KBM-7 (cell line): ENCODE results near the gene NUP98.

Experiments
- DNase-seq: peaks from one replicate; pipeline ENCODE4 v3.0.0-alpha.2; 2015
- in situ Hi-C: fragments of 300-500 bp; cut with MboI; formaldehyde crosslinking; loops from 2 replicates; pipeline ENCODE4 v1.14.3; 2020; ENCODE audit warnings: low sequenced_read_pairs, low pct_unique_long_range_greater_than_20kb, mixed read lengths

The NUP98 gene

GRCh38 chr11:3700410-3700809, 96.9 kb downstream of the NUP98 start:
- no peak for DNase-seq
- in situ Hi-C loops = no loop called here

- no peak for DNase-seq
- in situ Hi-C loops = no loop called here
Observed at GRCh38 chr11:3686751-3687150, 110.6 kb downstream of the NUP98 start.

- no peak for DNase-seq
- in situ Hi-C loops = no loop called here
Observed at GRCh38 chr11:3685923-3686322, 111.4 kb downstream of the NUP98 start.

GRCh38 chr11:3684819-3685172, 112.6 kb downstream of the NUP98 start:
- DNase-seq = no peak

GRCh38 chr11:3684129-3684818, 113.1 kb downstream of the NUP98 start:
- no peak for DNase-seq
- in situ Hi-C loops = no loop called here

More at GRCh38 chr11:3684819-3685172, 112.6 kb downstream of the NUP98 start:
- in situ Hi-C loops = no loop called here

GRCh38 chr11:3683039-3683438, 114.3 kb downstream of the NUP98 start:
- no peak for DNase-seq
- in situ Hi-C loops = no loop called here

GRCh38 chr11:3679077-3679476, 118.3 kb downstream of the NUP98 start:
- DNase-seq = no peak
- in situ Hi-C loops = no loop called here

GRCh38 chr11:3675971-3676370, 121.4 kb downstream of the NUP98 start:
- in situ Hi-C loops = no loop called here
- no peak for DNase-seq

GRCh38 chr11:3674189-3674588, 123.2 kb downstream of the NUP98 start:
- in situ Hi-C loops = no loop called here
- no peak for DNase-seq

GRCh38 chr11:3671334-3672254, 125.8 kb downstream of the NUP98 start, which contains the start of gene CHRNA10:
CHRNA10 (minus strand) TSS chr11:3671384; CDS start chr11:3671312, 72 bp downstream.
- DNase-seq = no peak
- in situ Hi-C loops = no loop called here

GRCh38 chr11:3669742-3670183, 127.6 kb downstream of the NUP98 start:
- DNase-seq = no peak
- in situ Hi-C loops = no loop called here

- in situ Hi-C loops = no loop called here
- DNase-seq = no peak
Observed at GRCh38 chr11:3669128-3669527, 128.2 kb downstream of the NUP98 start.

- in situ Hi-C loops = no loop called here
- no peak for DNase-seq
Observed at GRCh38 chr11:3667149-3668035, 130.0 kb downstream of the NUP98 start.

- DNase-seq = no peak
- in situ Hi-C loops = no loop called here
Observed at GRCh38 chr11:3666023-3666530, 131.3 kb downstream of the NUP98 start.

GRCh38 chr11:3665336-3666022, 131.9 kb downstream of the NUP98 start:
- in situ Hi-C loops = no loop called here
- DNase-seq = peak; percentile 77

- DNase-seq = no peak
- in situ Hi-C loops = no loop called here
Observed at GRCh38 chr11:3664032-3664630, 133.2 kb downstream of the NUP98 start.

- in situ Hi-C loops = no loop called here
- DNase-seq = no peak
Observed at GRCh38 chr11:3662856-3663255, 134.5 kb downstream of the NUP98 start.

GRCh38 chr11:3660960-3661359, 136.4 kb downstream of the NUP98 start:
- DNase-seq = no peak
- in situ Hi-C loops = no loop called here
